GM23338 (cell line): Measurements from ENCODE around the gene CHCHD6.

Source experiments
- EZH2 ChIP-seq: fragments of 200-600 bp; sonication (generic); IDR thresholded peaks from one replicate; pipeline ENCODE4 v1.8.0; 2017; ENCODE audit warnings: antibody characterized with exemption, mild to moderate bottlenecking, low read depth; ENCODE audit not compliant: unreplicated experiment
- EZH2phosphoT487 ChIP-seq: fragments of 200-600 bp; sonication (generic); IDR thresholded peaks from one replicate; pipeline ENCODE4 v1.8.1; 2018; ENCODE audit warnings: antibody characterized with exemption; ENCODE audit not compliant: unreplicated experiment
- TF ChIP-seq, protein P1 (sequence below), 2 experiments: fragments of 200-600 bp in 1 of 2; sonication (generic) in 1 of 2; conservative IDR thresholded peaks; 2 replicates each; pipeline versions ENCODE4 v1.5.1 to v1.6.1; 2016 to 2017; ENCODE audit warnings: antibody characterized with exemption in 2 of 2, low read depth in 2 of 2, mild to moderate bottlenecking in 2 of 2, moderate library complexity in 1 of 2

DNA sequence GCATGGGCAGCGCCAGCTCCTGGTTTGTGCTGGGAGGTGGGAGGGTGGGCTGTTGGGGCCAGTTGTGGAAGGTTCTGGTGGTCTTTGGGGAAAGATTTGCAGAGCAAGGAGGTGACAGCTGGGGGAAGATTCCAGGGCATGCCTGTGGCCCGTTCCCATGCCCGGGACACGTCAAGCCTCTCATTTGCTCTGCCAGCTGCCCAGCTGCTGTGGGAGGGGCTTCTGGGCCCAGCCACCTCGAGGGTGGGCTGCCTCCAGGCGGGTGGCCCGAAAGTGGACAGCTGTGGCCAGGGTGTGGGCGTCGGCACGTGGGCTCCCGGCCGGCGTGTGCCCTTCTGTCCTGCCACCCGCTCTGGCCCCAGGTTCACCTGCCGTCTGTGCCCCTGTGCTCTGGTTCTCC, 296.1 kb downstream of the CHCHD6 start:
- TF ChIP-seq, protein P1, sequence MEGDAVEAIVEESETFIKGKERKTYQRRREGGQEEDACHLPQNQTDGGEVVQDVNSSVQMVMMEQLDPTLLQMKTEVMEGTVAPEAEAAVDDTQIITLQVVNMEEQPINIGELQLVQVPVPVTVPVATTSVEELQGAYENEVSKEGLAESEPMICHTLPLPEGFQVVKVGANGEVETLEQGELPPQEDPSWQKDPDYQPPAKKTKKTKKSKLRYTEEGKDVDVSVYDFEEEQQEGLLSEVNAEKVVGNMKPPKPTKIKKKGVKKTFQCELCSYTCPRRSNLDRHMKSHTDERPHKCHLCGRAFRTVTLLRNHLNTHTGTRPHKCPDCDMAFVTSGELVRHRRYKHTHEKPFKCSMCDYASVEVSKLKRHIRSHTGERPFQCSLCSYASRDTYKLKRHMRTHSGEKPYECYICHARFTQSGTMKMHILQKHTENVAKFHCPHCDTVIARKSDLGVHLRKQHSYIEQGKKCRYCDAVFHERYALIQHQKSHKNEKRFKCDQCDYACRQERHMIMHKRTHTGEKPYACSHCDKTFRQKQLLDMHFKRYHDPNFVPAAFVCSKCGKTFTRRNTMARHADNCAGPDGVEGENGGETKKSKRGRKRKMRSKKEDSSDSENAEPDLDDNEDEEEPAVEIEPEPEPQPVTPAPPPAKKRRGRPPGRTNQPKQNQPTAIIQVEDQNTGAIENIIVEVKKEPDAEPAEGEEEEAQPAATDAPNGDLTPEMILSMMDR (conservative IDR thresholded peaks at IDR 0.05; ENCODE audit: low read depth in 2 of 2): no peak
- TF ChIP-seq EZH2: no peak
- no peak for TF ChIP-seq EZH2phosphoT487
